GM11168 (cell line): ENCODE results near the gene WDR20.
"Not testable (repeated sequence)": the region's sequence is repeated elsewhere in the genome, so short reads cannot be mapped to it uniquely, and the experiment has no call there.

ENCODE experiments used
- in situ Hi-C: fragments of 300-500 bp; cut with MboI; formaldehyde crosslinking; loops from one replicate; pipeline ENCODE4 v1.12.0; 2022; ENCODE audit warnings: low sequenced_read_pairs; ENCODE audit not compliant: unreplicated experiment

The WDR20 gene

GRCh38 chr14:102231476-102232347, 92.0 kb downstream of the WDR20 start:
- in situ Hi-C loops: no loop called here

- in situ Hi-C loops: no loop called here
Measured at GRCh38 chr14:102232348-102232625, 92.6 kb downstream of the WDR20 start.

GRCh38 chr14:102233081-102233480, 93.4 kb downstream of the WDR20 start:
- in situ Hi-C loops: no loop called here

GRCh38 chr14:102234331-102235264, 94.9 kb downstream of the WDR20 start:
- in situ Hi-C loops: no loop called here

GRCh38 chr14:102235275-102235897, 95.7 kb downstream of the WDR20 start:
- in situ Hi-C loops: no loop called here

GRCh38 chr14:102236026-102236425, 96.3 kb downstream of the WDR20 start:
- in situ Hi-C loops: no loop called here

- in situ Hi-C loops: no loop called here
Measured at GRCh38 chr14:102238131-102238530, 98.4 kb downstream of the WDR20 start.

GRCh38 chr14:102238766-102239165, 99.1 kb downstream of the WDR20 start:
- in situ Hi-C loops: no loop called here

GRCh38 chr14:102239231-102239630, 99.5 kb downstream of the WDR20 start:
- in situ Hi-C loops: no loop called here

GRCh38 chr14:102240481-102240880, 100.8 kb downstream of the WDR20 start:
- in situ Hi-C loops: not testable (repeated sequence)

- in situ Hi-C loops: no loop called here
Measured at GRCh38 chr14:102241147-102241546, 101.5 kb downstream of the WDR20 start.

GRCh38 chr14:102243795-102244194, 104.1 kb downstream of the WDR20 start:
- in situ Hi-C loops: not testable (repeated sequence)

GRCh38 chr14:102246071-102246470, 106.4 kb downstream of the WDR20 start:
- in situ Hi-C loops: no loop called here

GRCh38 chr14:102248121-102248520, 108.4 kb downstream of the WDR20 start:
- in situ Hi-C loops: no loop called here

- in situ Hi-C loops: no loop called here
Measured at GRCh38 chr14:102249041-102249440, 109.3 kb downstream of the WDR20 start.

GRCh38 chr14:102249981-102250380, 110.3 kb downstream of the WDR20 start:
- in situ Hi-C loops: no loop called here

GRCh38 chr14:102250636-102251035, 110.9 kb downstream of the WDR20 start:
- in situ Hi-C loops: no loop called here

- in situ Hi-C loops: no loop called here
Measured at GRCh38 chr14:102251161-102251560, 111.5 kb downstream of the WDR20 start.

- in situ Hi-C loops: no loop called here
Measured at GRCh38 chr14:102252834-102253801, 113.4 kb downstream of the WDR20 start.
